Measurements from ENCODE around the gene GPRIN1.

GRCh38 chr5:176619569-176620332 lies 9.8 kb upstream of the GPRIN1 start:
- no peak for TF ChIP-seq GATA2 (IDR thresholded peaks at IDR 0.05; ENCODE audit: low read depth, low read length)
- TF ChIP-seq GATA3 (IDR thresholded peaks at IDR 0.05; ENCODE audit: low read depth, low read length) = no peak

Data from SH-SY5Y (cell line).